GM19023 (cell line): ENCODE results near the gene SLC6A2.
"Not testable (repeated sequence)": the region's sequence is repeated elsewhere in the genome, so short reads cannot be mapped to it uniquely, and the experiment has no call there.

Experiments
- ATAC-seq: cut with Tn5 transposase; IDR thresholded peaks from one replicate; pipeline ENCODE4 v1.9.1; 2021; ENCODE audit warnings: mild to moderate bottlenecking, moderate library complexity; ENCODE audit not compliant: unreplicated experiment

The SLC6A2 gene

DNA sequence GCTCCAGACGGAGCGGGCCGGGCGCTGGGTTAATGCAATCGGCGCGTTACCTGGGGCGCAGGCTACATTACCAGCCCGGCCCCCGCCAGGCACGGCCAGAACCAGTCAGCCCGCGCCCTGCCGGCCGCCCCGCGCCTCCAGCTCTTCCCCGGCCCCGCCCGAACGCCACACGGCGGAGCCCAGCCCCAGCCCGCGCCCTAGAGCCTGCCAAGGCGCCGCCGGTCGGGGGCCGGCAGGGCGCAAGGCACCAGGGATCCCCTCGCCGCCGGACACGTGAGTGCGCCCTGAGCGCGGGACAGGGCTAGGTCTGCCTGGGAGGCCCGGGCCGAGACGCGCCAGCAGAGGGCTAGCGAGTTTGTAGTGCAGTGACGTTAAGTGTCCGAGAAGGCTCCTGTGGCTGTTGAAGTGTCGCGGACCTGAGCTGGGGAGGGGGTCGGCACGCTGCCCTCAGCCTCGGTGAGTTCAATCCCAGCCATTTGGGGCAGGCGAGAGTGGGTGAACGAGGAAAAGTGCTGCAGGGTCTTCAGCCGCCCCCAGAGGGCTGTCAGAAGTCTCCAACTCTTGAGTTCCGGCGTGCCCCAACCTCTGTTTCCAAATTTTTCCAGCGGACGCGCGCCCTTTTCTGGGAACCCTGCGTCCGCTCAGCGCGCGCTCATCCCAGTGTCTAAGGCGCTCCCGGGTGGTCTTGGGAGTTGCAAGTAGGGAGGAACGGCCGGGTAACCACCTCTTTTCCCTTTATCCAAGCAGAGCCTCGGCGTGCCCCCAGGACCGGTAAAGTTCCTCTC lies at the start of gene SLC6A2:
Gene SLC6A2 (plus strand): TSS at position 92 of the 785 bp plus-strand sequence. CDS start 707 bp downstream, outside the sequence.
- no peak for ATAC-seq

DNA sequence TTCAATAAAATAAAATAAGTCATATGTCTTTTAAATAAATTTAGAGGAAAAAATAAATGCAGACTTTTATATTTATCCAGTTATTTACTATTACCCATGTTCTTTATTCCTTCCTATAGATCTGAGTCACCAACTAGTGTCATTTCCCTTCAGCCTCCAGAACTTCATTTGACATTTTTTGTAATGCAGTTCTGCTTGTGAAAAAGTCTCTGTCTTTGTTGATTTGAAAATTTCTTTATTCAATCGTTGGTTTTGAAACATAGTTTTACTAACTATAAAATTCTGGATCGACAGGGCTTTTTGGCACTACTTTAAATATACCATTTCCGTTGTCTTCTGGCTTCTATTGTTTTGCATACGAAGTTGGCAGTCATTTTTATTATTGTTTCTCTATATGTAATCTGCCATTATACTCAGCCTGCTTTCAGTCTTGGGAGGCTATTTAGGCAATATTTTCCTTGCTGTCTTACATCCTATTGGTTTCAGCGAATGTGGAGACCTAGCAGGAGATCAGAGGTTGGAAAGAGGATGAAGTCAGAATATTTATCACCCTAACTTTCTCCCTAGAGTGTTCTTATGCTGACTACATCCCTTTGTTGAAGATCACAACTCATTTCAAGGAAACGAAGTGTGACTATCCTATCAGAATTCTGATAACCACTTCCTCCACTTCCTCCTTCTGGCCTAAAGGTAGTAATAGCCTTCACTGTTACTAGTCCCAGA lies 42.0 kb upstream of the SLC6A2 start:
- no peak for ATAC-seq

DNA sequence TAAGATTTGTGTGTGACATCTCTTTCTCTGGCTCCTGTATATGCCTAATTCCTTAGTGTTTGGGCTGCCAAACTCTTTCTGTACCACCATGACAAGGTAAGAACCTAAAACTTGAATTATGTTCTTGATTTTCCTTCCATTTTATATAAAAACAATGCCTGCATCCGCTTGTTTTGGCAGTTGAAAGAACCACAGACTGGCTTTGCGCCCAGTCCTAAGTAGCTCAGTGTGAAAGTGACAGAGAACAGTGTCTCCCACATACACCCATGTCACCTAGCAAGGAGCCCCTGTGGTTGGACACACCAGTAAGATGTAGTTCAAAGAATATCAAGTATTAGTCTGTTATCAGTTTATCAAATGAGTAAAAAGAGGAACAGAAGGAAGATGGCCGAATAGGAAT lies 40.7 kb upstream of the SLC6A2 start:
- ATAC-seq, result no peak

DNA sequence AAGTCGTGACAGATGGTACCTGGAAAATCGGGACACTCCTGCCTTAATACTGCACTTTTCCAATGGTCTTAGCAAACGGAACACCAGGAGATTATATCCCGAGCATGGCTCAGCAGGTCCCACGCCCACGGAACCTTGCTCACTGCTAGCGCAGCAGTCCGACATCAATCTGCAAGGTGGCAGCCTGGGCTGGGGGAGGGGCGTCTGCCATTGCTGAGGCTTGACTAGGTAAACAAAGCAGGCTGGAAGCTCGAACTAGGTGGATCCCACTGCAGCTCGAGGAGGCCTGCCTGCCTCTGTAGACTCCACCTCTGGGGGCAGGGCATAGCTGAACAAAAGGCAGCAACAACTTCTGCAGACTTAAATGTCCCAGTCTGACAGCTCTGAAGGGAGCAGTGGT lies 40.1 kb upstream of the SLC6A2 start:
- not testable (repeated sequence) for ATAC-seq

DNA sequence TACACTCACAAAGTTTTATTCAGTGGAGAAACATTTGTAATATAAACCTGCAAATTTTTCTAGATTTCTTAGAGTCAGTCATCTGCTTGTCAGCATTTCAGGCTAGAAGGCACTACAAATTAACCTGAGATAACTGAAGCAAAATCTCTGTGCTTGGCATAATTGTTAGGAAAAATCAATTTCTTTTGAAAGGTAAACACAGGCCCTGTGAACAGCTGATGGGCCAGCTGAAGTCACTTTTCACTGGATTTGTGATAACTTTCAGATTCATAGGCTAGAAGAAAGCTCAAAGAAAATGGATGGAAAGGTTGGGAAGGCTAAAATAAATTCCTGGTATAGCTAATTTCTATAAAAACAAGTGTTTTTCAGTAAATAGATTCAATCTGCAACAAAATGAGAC lies 34.0 kb upstream of the SLC6A2 start:
- no peak for ATAC-seq

DNA sequence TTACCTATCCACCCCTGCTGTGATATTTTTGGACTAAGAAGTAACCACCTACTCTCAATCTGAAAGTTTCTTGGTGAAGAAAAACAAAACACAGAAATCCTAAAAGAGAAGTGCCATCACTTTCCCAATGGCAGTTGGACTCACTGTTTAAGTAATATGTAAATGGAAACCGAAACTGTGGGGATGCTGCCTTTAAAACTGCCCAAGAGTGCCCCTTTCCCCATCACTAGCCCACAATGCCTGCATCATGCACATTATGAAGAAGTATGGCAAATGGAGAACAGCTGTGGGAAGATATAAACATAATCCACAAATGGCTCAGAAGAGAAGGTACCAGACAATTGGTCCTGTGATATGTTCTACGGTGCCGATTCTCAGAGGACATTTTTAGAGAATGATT lies 33.5 kb upstream of the SLC6A2 start:
- ATAC-seq, result no peak

DNA sequence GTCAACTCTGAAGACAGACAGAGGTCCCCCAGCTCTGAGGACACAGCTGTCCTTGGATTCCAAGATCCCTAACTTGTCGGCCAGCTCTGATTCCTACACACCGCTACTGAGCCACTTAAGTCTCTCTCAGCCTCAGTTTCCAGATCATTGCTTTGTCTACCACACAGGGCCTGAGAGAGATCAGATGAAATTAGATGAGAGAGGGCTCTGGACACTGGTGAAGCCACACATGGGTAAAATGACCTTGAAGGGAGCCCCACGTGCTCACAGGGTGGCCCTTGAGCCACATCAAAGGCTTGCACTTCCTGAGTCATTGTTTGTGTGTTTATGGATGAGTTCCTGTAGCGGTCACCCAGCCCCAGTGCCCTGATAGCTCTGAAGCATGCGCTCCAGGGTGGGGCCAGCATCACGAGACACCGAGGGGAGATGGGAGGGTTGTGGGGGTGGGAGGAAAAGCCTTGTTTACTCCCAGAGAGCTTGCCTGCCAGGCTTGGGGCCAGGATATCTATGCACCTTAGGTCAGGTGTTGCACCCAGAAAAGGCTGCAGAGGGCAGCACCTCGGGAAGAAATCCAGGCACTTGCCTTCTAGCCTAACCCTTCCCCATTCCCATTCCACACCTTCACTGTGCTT lies 32.7 kb upstream of the SLC6A2 start:
- no peak for ATAC-seq

DNA sequence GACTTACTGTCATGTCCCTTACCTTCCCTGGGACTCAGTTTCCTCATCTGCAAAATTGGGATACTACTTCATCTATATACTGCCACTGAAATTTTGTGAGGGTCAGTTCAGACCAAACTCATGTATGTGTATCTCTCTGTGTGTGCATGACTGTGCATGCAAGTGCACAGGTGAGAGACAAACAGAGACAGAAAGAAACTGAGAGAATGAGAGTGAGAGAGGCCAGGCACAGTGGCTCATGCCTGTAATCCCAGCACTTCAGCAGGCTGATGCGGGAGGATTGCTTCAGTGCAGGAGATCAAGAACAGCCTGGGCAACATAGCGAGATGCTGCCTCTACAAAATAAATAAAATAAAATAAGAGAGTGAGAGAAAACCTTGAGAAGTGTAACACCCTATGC lies 32.1 kb upstream of the SLC6A2 start:
- ATAC-seq, result no peak

DNA sequence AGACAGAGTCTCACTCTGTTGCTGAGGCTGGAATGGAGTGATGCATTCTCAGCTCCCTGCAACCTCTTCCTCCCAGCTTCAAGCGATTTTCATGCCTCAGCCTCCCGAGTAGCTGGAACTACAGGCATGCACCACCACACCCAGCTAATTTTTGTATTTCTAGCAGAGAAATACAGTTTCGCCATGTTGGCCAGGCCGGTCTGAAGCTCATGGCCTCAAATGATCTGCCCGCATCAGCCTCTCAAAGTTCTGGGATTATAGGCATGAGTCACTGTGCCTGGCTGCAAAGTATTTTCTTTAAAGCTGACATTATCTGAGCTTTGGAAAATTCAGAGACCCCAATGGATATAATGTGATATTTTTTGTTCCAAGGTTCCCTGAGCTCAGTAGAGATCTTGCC lies 31.1 kb upstream of the SLC6A2 start:
- no peak for ATAC-seq

DNA sequence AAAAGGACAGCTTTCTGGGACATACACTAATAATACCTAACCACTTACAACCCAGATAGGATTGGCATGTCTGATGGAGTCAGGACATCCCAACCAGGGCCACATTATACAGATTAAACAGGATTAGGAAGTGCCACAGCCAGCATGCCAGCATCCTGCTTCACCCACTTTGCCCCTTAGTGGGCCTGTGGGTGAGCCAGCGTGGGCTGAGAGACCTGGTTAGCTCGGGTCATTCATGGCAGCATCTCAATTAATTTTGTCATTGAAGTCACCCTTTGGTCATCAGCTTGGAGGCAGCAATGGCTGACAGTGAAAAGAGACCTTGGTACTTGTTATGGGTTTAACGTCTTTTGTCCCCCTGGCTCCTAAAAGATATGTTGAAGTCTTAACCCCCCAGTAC lies 29.9 kb upstream of the SLC6A2 start:
- no peak for ATAC-seq

DNA sequence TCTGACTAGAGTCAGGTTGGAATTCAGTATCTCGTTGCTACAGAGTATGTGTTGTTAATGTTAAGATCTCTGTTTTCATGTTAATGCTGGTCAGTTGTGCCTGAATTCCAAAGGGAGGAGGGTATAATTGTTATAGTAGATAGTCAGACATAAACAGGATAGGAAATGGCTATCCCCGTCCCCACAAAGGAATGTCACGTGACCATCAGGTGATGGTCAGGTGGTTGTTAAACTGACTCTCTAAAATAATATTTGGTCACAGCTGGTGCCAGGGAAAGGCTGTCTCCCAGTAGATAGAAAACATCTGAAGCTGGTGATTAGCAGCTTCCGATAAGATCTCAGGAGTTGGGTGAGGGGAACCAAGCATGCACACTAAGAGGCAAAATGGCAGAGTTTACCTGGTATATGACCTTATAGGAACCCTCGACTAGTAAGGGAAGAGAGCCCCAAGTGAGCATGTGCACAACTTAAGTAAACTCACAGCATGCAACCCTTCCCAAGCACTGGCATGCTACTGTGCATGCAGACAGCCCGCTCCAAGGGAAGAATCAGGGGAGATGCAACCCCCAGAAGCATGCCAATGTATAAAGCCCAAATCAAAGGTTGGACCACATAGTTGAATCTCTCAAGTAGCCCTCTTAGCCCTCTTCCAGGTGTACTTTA lies 27.4 kb upstream of the SLC6A2 start:
- no peak for ATAC-seq

DNA sequence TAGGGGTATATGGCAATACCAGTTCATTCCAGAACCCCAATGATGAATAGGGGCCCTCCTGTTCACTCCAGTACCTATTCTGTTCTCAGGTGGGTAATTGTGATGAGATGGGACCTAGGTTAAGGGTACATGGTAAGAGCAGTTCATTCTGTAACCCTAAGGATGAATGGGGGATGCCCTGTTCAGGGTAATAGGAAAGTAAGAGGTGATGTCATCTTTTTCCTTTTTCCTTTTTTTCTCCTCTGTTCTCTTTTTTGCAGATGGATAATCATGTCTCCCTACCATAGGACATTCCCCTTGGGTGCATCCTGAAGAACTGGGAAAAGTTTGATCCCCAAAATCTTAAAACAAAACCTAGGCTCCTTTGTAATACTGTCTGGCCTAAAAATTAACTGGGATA lies 25.0 kb upstream of the SLC6A2 start:
- no peak for ATAC-seq

DNA sequence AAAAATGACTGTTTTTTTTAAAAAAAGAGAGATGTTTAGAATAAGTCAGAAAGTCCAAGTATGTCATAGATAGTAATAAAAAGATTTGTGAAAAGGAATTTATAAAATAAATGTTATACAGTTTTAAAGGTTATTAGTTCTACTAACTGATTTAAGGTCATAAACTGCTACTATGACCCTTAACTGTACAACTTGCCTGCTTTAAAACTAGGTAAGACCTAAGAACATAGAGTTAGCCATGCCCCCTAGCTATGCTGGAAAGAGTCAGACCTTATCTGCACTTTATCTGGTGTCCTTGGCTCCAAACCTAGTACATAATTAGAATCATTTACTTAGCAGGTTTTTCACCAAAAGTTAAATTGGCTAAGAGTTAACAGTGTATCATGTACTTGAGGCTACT lies 23.5 kb upstream of the SLC6A2 start:
- ATAC-seq, result no peak

DNA sequence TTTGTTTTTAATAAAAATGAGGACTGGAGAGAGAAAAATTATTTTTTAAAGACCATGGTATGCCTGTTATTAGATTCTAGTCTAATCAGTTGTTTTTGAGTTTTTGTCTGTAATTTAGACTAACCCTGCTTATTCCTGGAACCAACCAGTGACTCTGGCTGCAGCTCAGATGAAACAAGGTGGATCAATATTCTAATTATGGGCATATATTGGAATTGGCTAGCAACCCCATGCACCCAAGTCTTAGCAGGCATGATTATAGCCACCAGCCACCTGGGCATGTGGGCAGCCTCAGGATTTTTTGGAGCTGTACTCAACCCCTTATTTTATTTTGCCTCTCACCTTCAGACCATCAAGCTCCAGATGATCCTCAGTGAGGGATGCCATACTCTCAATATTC lies 21.6 kb upstream of the SLC6A2 start:
- no peak for ATAC-seq

DNA sequence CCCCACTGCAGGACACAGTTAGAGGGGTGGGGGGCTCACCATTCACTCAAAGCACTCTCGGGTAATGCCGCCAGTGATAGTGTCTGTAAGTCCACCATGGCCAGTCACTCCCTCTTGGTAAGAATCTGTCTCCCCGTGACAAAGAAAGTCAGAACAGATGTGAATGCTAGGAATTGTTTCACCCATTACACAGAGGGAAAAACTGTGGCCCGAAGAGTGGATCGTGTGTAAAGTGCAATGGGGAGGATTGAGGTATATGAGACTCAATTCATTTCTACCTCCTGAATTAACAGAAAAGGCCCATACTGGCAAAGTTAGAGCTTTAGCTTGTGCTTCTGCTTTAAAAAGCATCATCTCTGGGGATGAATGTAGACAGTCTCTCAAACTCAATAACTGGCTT lies 17.5 kb upstream of the SLC6A2 start:
- no peak for ATAC-seq

DNA sequence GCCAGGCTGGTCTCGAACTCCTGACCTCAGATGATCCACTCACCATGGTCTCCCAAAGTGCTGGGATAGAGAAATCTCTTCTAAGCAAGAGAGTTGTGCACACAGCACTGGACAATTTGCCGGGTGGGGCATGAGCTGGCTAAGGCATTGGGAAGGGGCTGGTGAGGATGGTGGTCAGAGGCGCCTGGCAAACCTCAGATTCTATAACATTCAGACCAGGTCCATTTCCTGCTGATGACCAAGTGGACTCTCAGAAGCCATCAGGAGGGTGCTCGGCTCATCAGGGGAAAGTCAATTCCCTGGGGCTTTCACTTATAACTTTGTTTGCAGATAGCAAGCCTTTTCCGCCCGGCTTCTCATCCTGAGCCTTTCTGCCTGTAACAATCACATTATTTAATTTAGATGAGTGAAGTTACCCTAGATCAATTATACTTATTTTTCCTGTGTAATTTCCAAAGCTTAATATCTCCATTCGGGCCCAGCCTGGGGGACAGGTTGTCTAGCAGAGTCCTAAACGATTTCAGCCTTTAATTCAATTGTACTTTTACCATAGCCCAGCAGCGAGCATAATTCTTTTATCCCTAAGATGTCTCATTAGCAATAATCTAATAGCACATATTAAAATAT lies 15.0 kb upstream of the SLC6A2 start:
- ATAC-seq, result no peak

DNA sequence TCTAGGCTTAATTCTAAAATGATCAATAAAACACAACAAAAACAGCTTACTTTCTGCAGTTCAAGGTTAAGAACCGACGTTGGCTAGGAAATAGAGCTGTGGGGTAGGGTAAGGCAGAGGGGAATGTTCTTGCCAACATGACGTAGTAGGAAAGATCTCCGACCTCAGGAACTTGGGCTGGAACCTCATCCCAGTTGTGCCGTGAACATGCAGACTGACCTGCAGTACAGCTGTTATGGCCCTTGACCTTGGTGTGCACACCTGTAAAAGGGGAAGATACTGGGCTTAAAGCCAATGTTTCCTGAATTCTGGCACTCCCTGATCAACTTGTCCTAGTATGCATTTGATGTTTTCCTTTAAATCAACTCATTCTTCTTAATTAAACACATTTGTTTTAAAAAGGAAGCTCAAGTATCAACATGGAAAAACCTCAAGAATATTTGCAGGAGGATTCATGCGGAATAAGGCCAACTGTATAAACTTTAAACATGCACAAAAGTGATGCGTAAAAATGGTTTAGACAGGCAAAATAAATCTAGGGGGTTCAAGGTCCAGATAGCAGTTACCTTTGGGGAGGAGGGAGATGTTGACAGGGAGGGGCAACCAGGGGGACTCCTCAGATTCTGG lies 14.2 kb upstream of the SLC6A2 start:
- ATAC-seq, result no peak

DNA sequence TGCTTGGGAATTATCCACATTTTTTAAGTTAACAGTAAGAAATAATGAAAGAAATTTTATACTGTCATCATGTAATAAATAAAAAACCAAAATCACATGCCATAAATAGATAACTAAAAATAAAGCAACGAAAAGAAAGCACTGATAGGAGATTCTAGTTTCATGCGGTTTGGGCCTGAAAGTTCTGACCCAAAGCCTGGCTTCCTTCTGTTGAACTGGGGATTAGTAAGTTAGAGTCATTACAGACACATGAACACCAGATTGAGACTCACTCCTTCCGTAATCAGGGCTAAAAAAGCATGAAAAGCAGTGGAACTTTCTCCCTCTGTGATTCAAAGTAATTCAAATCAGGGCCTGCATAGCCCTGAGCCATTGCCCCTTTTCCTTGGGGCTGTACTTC lies 13.2 kb upstream of the SLC6A2 start:
- ATAC-seq, result no peak

DNA sequence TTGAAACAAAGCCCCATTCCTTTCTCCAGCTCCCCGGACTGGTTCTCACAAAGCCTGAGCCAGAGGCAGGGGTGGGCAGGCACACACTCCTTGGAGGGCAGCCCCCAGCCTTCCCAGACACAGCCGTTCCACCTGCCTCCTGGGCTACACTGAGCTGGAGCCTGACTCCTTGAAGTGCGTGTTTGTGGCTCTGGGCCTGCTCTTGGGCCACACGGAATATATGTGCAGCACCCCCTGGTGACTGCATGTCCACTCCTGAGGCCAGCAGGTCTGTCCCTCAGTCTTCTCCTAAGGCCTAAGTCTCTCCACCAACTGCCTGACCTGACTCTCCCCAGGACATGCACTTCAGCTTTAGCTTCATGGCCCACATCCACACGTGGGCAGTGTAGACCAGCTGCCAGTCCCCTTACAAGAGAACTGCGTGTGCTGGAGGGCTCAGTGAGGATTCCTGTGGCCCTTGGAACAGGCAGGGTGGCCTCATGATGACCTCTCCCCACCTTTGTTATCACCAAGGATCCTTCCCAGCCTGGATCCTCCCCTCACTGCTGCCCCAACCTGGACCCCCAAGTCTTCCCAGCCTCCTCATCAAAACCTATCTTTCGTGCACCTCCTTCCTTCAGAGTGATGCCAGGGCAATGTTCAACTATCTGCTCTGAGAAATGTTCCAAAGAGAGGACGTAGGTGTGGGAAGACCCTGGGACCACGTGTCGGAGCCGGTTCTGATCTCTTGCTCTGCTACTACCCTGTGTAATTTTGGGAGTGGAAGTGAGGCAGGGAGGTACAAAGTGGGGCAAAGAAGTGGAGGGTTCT lies 12.4 kb upstream of the SLC6A2 start:
- no peak for ATAC-seq

DNA sequence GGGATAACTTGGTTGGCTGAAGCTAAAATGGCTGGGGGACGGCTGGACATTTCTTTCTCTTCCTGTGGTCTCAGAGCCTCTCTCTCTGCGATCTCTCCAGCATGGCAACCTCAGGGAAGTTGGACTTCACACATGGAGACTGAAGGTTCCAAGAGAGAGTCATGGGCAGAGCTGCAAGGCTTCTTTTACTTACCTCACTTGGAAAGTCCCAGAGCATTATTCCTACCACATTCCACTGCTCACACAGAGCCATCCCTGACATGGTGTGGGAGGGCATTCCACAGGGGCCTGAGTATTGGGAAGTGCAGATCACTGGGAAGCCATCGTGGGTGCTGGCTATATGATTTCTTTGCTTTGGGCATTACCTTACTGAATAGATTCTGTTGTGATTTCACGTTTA lies 9.8 kb upstream of the SLC6A2 start:
- no peak for ATAC-seq
